Hepatocyte (in vitro differentiated cells): ENCODE results near the gene DGKG. TPM values are rescaled to one million over a fixed set of nuclear protein-coding genes. Genes with fewer than 3 reads are reported as not detected.

ENCODE experiments used
- DNase-seq: peaks from one replicate; pipeline ENCODE4 v3.0.0-alpha.2; 2016; ENCODE audit warnings: low spot score
- H2AFZ ChIP-seq: fragments of 200-600 bp; sonication (generic); 2 replicates; pipeline ENCODE4 v1.6.0; 2016; ENCODE audit warnings: antibody characterized with exemption, mild to moderate bottlenecking
- H3K27ac ChIP-seq: fragments of 200-600 bp; sonication (generic); 2 replicates; pipeline ENCODE4 v1.5.1; 2016; ENCODE audit warnings: mild to moderate bottlenecking
- H3K27me3 ChIP-seq: fragments of 200-600 bp; sonication (generic); 2 replicates; pipeline ENCODE4 v1.6.1; 2016
- H3K36me3 ChIP-seq: fragments of 200-600 bp; sonication (generic); replicated peaks from 2 replicates; pipeline ENCODE4 v1.5.1; 2016; ENCODE audit warnings: low read depth; ENCODE audit not compliant: insufficient read depth
- H3K4me1 ChIP-seq: fragments of 200-600 bp; sonication (generic); 2 replicates; pipeline ENCODE4 v1.5.1; 2016; ENCODE audit warnings: mild to moderate bottlenecking, moderate library complexity; ENCODE audit not compliant: insufficient read depth
- H3K4me2 ChIP-seq: fragments of 200-600 bp; sonication (generic); 2 replicates; pipeline ENCODE4 v1.6.0; 2016
- H3K4me3 ChIP-seq: fragments of 200-600 bp; sonication (generic); 2 replicates; pipeline ENCODE4 v1.5.1; 2016; ENCODE audit warnings: mild to moderate bottlenecking
- H3K79me2 ChIP-seq: fragments of 200-600 bp; sonication (generic); 2 replicates; pipeline ENCODE4 v1.6.0; 2017; ENCODE audit warnings: mild to moderate bottlenecking
- H3K9me2 ChIP-seq: fragments of 200-600 bp; sonication (generic); replicated peaks from 2 replicates; pipeline ENCODE4 v1.6.0; 2017; ENCODE audit warnings: mild to moderate bottlenecking; ENCODE audit not compliant: insufficient read depth
- H3K9me3 ChIP-seq: fragments of 200-600 bp; sonication (generic); 2 replicates; pipeline ENCODE4 v1.5.1; 2016; ENCODE audit warnings: low read depth, mild to moderate bottlenecking
- H4K20me1 ChIP-seq: fragments of 200-600 bp; sonication (generic); 2 replicates; pipeline ENCODE4 v1.6.0; 2016; ENCODE audit warnings: mild to moderate bottlenecking; ENCODE audit not compliant: insufficient read depth, poor library complexity, severe bottlenecking
- CTCF ChIP-seq: fragments of 200-600 bp; sonication (generic); IDR thresholded peaks from 2 replicates; pipeline ENCODE4 v1.5.1; 2016; ENCODE audit warnings: antibody characterized with exemption, mild to moderate bottlenecking; ENCODE audit not compliant: poor library complexity
- EZH2 ChIP-seq: fragments of 200-600 bp; sonication (generic); IDR thresholded peaks from 2 replicates; pipeline ENCODE4 v1.6.1; 2016; ENCODE audit warnings: antibody characterized with exemption, mild to moderate bottlenecking, borderline replicate concordance
- EZH2phosphoT487 ChIP-seq: fragments of 200-600 bp; sonication (generic); IDR thresholded peaks from one replicate; pipeline ENCODE4 v1.6.1; 2018; ENCODE audit warnings: antibody characterized with exemption, mild to moderate bottlenecking, low read depth, moderate library complexity; ENCODE audit not compliant: unreplicated experiment, severe bottlenecking
- WGBS: methylation state at CpG from one replicate; pipeline ENCODE4 v1.1.6; 2016; ENCODE audit warnings: low lambda C conversion rate; ENCODE audit errors: missing lambda C conversion rate; 5-methylcytosine and 5-hydroxymethylcytosine counted together
- polyA plus RNA-seq: library from polyadenylated mRNA; unstranded; fragments of >200 nt; fragmentation: Nextera tagmentation; extraction: Ambion mirVana; gene quantifications from 2 replicates; pipeline ENCODE4 v1.2.1, GENCODE V29; 2016
- total RNA-seq: library from RNA; depleted of rRNA; stranded (reverse); fragments of >200 nt; gene quantifications from 2 replicates; pipeline ENCODE4 v1.2.3, GENCODE V29; 2014

The DGKG gene
- total and polyA plus RNA-seq, 2 experiments from 2014 or later: not detected

GRCh38 chr3:186160691-186161243, 201.3 kb downstream of the DGKG start:
- 52% methylated on average over 12 of the region's 12 CpGs for WGBS
- no peak overlapping the region for H3K27ac ChIP-seq
- no peaks in the 10 kb centered on the region for H4K20me1 ChIP-seq
- DNase-seq: peak; percentile 32
- H2AFZ ChIP-seq: no peak overlapping the region
- no peaks in the 10 kb centered on the region for H3K36me3 ChIP-seq
- TF ChIP-seq EZH2phosphoT487 (no peak), EZH2 (no peak), CTCF (no peak)
- no peak overlapping the region for H3K4me3 ChIP-seq
- peaks cover 1% of the 10 kb centered on the region for H3K4me1 ChIP-seq
- H3K27me3 ChIP-seq: no peaks in the 10 kb centered on the region
- no peaks in the 10 kb centered on the region for H3K9me3 ChIP-seq
- no peaks in the 10 kb centered on the region for H3K79me2 ChIP-seq
- H3K9me2 ChIP-seq: no peaks in the 10 kb centered on the region
- H3K4me2 ChIP-seq: no peak overlapping the region

- H3K79me2 ChIP-seq: no peaks in the 10 kb centered on the region
- no peaks in the 10 kb centered on the region for H3K4me1 ChIP-seq
- no peaks in the 10 kb centered on the region for H3K9me2 ChIP-seq
- WGBS: 88% methylated on average over 2 of the region's 2 CpGs
- H2AFZ ChIP-seq: no peak overlapping the region
- no peaks in the 10 kb centered on the region for H3K27me3 ChIP-seq
- no peak overlapping the region for H3K4me3 ChIP-seq
- no peaks in the 10 kb centered on the region for H3K36me3 ChIP-seq
- H4K20me1 ChIP-seq: no peaks in the 10 kb centered on the region
- H3K9me3 ChIP-seq: no peaks in the 10 kb centered on the region
- TF ChIP-seq EZH2 (no peak), CTCF (no peak), EZH2phosphoT487 (no peak)
- H3K4me2 ChIP-seq: no peak overlapping the region
- no peak for DNase-seq
- H3K27ac ChIP-seq: no peak overlapping the region
These were observed 207.4 kb downstream of the DGKG start for GRCh38 chr3:186154641-186155040.

- Histone ChIP-seq H3K4me3 (no peak overlapping the region), H3K4me2 (no peak overlapping the region), H3K9me3 (no peaks in the 10 kb centered on the region), H3K36me3 (no peaks in the 10 kb centered on the region), H2AFZ (no peak overlapping the region), H3K27ac (no peak overlapping the region), H4K20me1 (no peaks in the 10 kb centered on the region), H3K27me3 (no peaks in the 10 kb centered on the region), H3K9me2 (no peaks in the 10 kb centered on the region), H3K79me2 (no peaks in the 10 kb centered on the region), H3K4me1 (no peaks in the 10 kb centered on the region)
- TF ChIP-seq EZH2: no peak
- no peak for DNase-seq
- 87% methylated on average over 9 of the region's 9 CpGs for WGBS
These were observed 209.1 kb downstream of the DGKG start for GRCh38 chr3:186152889-186153292.

GRCh38 chr3:186152361-186152798, 209.7 kb downstream of the DGKG start:
- WGBS: 74% methylated on average over 8 of the region's 8 CpGs
- no peak overlapping the region for H2AFZ ChIP-seq
- H3K27me3 ChIP-seq: no peaks in the 10 kb centered on the region
- no peaks in the 10 kb centered on the region for H3K36me3 ChIP-seq
- no peaks in the 10 kb centered on the region for H3K9me3 ChIP-seq
- TF ChIP-seq EZH2: no peak
- TF ChIP-seq CTCF: no peak
- TF ChIP-seq EZH2phosphoT487: no peak
- no peaks in the 10 kb centered on the region for H4K20me1 ChIP-seq
- H3K4me2 ChIP-seq: no peak overlapping the region
- DNase-seq: no peak
- H3K27ac ChIP-seq: no peak overlapping the region
- no peaks in the 10 kb centered on the region for H3K4me1 ChIP-seq
- no peaks in the 10 kb centered on the region for H3K79me2 ChIP-seq
- H3K4me3 ChIP-seq: no peak overlapping the region
- no peaks in the 10 kb centered on the region for H3K9me2 ChIP-seq
